HG03439 (cell line): ENCODE results near the gene TYW5.

ENCODE experiments used
- ATAC-seq: cut with Tn5 transposase; IDR thresholded peaks from one replicate; pipeline ENCODE4 v1.9.1; 2021; ENCODE audit warnings: mild to moderate bottlenecking, moderate library complexity; ENCODE audit not compliant: unreplicated experiment

Gene TYW5

GRCh38 chr2:199975273-199975895 is 20.1 kb upstream of the TYW5 start:
- ATAC-seq: no peak

GRCh38 chr2:199973703-199974102 is 18.4 kb upstream of the TYW5 start:
- ATAC-seq: no peak

- ATAC-seq: no peak
Measured at GRCh38 chr2:199972088-199972626, 16.9 kb upstream of the TYW5 start.

- ATAC-seq: no peak
Measured at GRCh38 chr2:199968126-199968525, 12.8 kb upstream of the TYW5 start.

- no peak for ATAC-seq
Measured at GRCh38 chr2:199966976-199967375, 11.7 kb upstream of the TYW5 start.

- ATAC-seq: no peak
Measured at GRCh38 chr2:199966405-199966804, 11.1 kb upstream of the TYW5 start.

GRCh38 chr2:199962203-199962602 is 6.9 kb upstream of the TYW5 start:
- no peak for ATAC-seq

GRCh38 chr2:199958014-199958413 is 2.7 kb upstream of the TYW5 start:
- ATAC-seq: no peak

- no peak for ATAC-seq
Measured at GRCh38 chr2:199956062-199956380, 730 bp upstream of the TYW5 start.

GRCh38 chr2:199955007-199955338 is 318 bp downstream of the TYW5 start:
- ATAC-seq: peak; percentile 53

GRCh38 chr2:199951023-199951422 is 4.3 kb downstream of the TYW5 start:
- no peak for ATAC-seq

- ATAC-seq: no peak
Measured at GRCh38 chr2:199950396-199950795, 4.9 kb downstream of the TYW5 start.

- ATAC-seq: no peak
Measured at GRCh38 chr2:199946836-199947235, 8.5 kb downstream of the TYW5 start.

GRCh38 chr2:199946196-199946595 is 9.1 kb downstream of the TYW5 start:
- no peak for ATAC-seq

GRCh38 chr2:199943373-199943772 is 11.9 kb downstream of the TYW5 start:
- ATAC-seq: no peak

GRCh38 chr2:199940373-199940772 is 14.9 kb downstream of the TYW5 start:
- ATAC-seq: no peak

GRCh38 chr2:199936554-199936953 is 18.7 kb downstream of the TYW5 start:
- no peak for ATAC-seq

- ATAC-seq: no peak
Measured at GRCh38 chr2:199933466-199933865, 21.8 kb downstream of the TYW5 start.

GRCh38 chr2:199932312-199932855 is 22.9 kb downstream of the TYW5 start:
- ATAC-seq: no peak

GRCh38 chr2:199929262-199929661 is 26.0 kb downstream of the TYW5 start:
- ATAC-seq: no peak

- no peak for ATAC-seq
Measured at GRCh38 chr2:199928626-199929025, 26.7 kb downstream of the TYW5 start.

GRCh38 chr2:199928226-199928625 is 27.1 kb downstream of the TYW5 start:
- no peak for ATAC-seq

GRCh38 chr2:199926806-199927205 is 28.5 kb downstream of the TYW5 start:
- ATAC-seq: no peak
